ENCODE data around the gene SYT2. TPM values are rescaled to one million over a fixed set of nuclear protein-coding genes. Genes with fewer than 3 reads are reported as not detected.

The SYT2 gene
- total and polyA plus RNA-seq, 10 of the 15 experiments (the other 5 are each of a cell fraction or from before 2014, with no cell fraction given), result not detected

GRCh38 chr1:202593845-202594244 lies 116.4 kb downstream of the SYT2 start (continued):
- TF ChIP-seq CEBPZ (IDR thresholded peaks at IDR 0.05; ENCODE audit: low read depth, low read length) (no peak), SREBF1 (IDR thresholded peaks at IDR 0.05; ENCODE audit: low read length) (no peak), FOXM1 (IDR thresholded peaks at IDR 0.05; ENCODE audit: low read depth, low read length) (no peak), ASH2L (IDR thresholded peaks at IDR 0.05; ENCODE audit: borderline replicate concordance, low read depth) (no peak), PKNOX1 (IDR thresholded peaks at IDR 0.05) (no peak), CBX3 (IDR thresholded peaks at IDR 0.05; ENCODE audit: borderline replicate concordance, low read depth) (no peak)

- ChIA-PET RAD21 (ENCODE audit: unreplicated experiment) (no interaction called here), CTCF (no interaction called here), SMC1A (ENCODE audit: uncharacterized antibody, unreplicated experiment) (no interaction called here), POLR2A (no interaction called here)
- Histone ChIP-seq H3K9me3 (replicated peaks; ENCODE audit: control insufficient read depth, insufficient read depth, low read length) (no peaks in the 10 kb centered on the region), H2AFZ (ENCODE audit: control insufficient read depth, low read depth, low read length) (no peak overlapping the region), H3K79me2 (ENCODE audit: control insufficient read depth, insufficient read depth, low read length) (no peaks in the 10 kb centered on the region), H3K4me1 (ENCODE audit: control insufficient read depth, insufficient read depth, low read length) (peaks cover 1% of the 10 kb centered on the region), H3K9ac (ENCODE audit: control insufficient read depth, insufficient read depth, low read length) (no peak overlapping the region), H3K36me3 (ENCODE audit: control insufficient read depth in 2 of 2, insufficient read depth in 2 of 2, low read length in 1 of 2) (no peaks in the 10 kb centered on the region), H3K27me3 (replicated peaks in 1 of 2; ENCODE audit: control insufficient read depth in 2 of 2, insufficient read depth in 2 of 2, low read length in 1 of 2) (no peaks in the 10 kb centered on the region), H3K4me3 (no peak overlapping the region), H4K20me1 (ENCODE audit: control insufficient read depth, insufficient read depth) (no peaks in the 10 kb centered on the region; the same call in 1 of the 2 replicates), H3K27ac (ENCODE audit: control insufficient read depth, insufficient read depth) (no peak overlapping the region), H3K4me2 (ENCODE audit: control insufficient read depth, insufficient read depth) (no peak overlapping the region)
- no peak for DNase-seq (ENCODE audit: low read depth, low spot score)
- ATAC-seq, result no peak
- BruUV-seq (replicated peaks), result no TSS peak
- intact Hi-C loops (cut with micrococcal nuclease; ENCODE audit: unreplicated experiment) (no loop called here), in situ Hi-C loops (cut with MboI) (no loop called here)
- FAIRE-seq, result no peak
- WGBS (ENCODE audit: insufficient coverage, insufficient replicate concordance, low lambda C conversion rate, missing lambda C conversion rate), result 72% methylated on average over 7 of the region's 7 CpGs
- TF ChIP-seq BMI1 (IDR thresholded peaks at IDR 0.05; ENCODE audit: borderline replicate concordance) (no peak), ETV6 (conservative IDR thresholded peaks at IDR 0.05 in 1 of 2, IDR thresholded peaks at IDR 0.05 in 1 of 2; ENCODE audit: borderline replicate concordance in 1 of 2, low read depth in 1 of 2) (no peak), IRF5 (IDR thresholded peaks at IDR 0.05; ENCODE audit: borderline replicate concordance) (no peak), SRF (IDR thresholded peaks at IDR 0.05; ENCODE audit: low read depth in 2 of 2, low read length in 2 of 2) (no peak), CUX1 (IDR thresholded peaks at IDR 0.05; ENCODE audit: insufficient replicate concordance, low read depth, low read length) (no peak), FOXK2 (IDR thresholded peaks at IDR 0.05) (no peak)
Measured at GRCh38 chr1:202592146-202592545, 118.1 kb downstream of the SYT2 start.
